Neutrophil (primary cell): Measurements from ENCODE around the gene IRF5.

Experiments used
- H3K27ac ChIP-seq: fragments of 200-600 bp; sonication (generic); 2 replicates; pipeline ENCODE4 v1.5.1; 2016; ENCODE audit warnings: mild to moderate bottlenecking, moderate library complexity
- H3K27me3 ChIP-seq: fragments of 200-600 bp; sonication (generic); 2 replicates; pipeline ENCODE4 v1.6.0; 2016; ENCODE audit warnings: mild to moderate bottlenecking
- H3K36me3 ChIP-seq: fragments of 200-600 bp; sonication (generic); 2 replicates; pipeline ENCODE4 v1.5.1; 2017
- H3K4me1 ChIP-seq, 2 experiments: fragments of 200-600 bp in 1 of 2; sonication (generic) in 1 of 2; 1 replicate in 1 of 2; 2 replicates in 1 of 2; pipeline versions ENCODE4 v1.5.1 to v1.6.1; 2013 to 2016; ENCODE audit warnings: low read depth in 1 of 2, low read length in 1 of 2, mild to moderate bottlenecking in 1 of 2, moderate library complexity in 1 of 2; ENCODE audit not compliant: control insufficient read depth in 1 of 2, insufficient read depth in 1 of 2
- H3K4me3 ChIP-seq, 2 experiments: fragments of 200-600 bp in 1 of 2; sonication (generic) in 1 of 2; 1 replicate in 1 of 2; 2 replicates in 1 of 2; pipeline ENCODE4 v1.5.1; 2013 to 2016; ENCODE audit warnings: low read depth in 1 of 2, low read length in 1 of 2, mild to moderate bottlenecking in 1 of 2, moderate library complexity in 1 of 2
- H3K9me3 ChIP-seq: fragments of 200-600 bp; sonication (generic); 2 replicates; pipeline ENCODE4 v1.5.1; 2016
- TF ChIP-seq, protein P1 (sequence below): fragments of 200-600 bp; sonication (generic); IDR thresholded peaks from 2 replicates; pipeline ENCODE4 v1.5.1; 2016; ENCODE audit warnings: antibody characterized with exemption

Gene IRF5

DNA sequence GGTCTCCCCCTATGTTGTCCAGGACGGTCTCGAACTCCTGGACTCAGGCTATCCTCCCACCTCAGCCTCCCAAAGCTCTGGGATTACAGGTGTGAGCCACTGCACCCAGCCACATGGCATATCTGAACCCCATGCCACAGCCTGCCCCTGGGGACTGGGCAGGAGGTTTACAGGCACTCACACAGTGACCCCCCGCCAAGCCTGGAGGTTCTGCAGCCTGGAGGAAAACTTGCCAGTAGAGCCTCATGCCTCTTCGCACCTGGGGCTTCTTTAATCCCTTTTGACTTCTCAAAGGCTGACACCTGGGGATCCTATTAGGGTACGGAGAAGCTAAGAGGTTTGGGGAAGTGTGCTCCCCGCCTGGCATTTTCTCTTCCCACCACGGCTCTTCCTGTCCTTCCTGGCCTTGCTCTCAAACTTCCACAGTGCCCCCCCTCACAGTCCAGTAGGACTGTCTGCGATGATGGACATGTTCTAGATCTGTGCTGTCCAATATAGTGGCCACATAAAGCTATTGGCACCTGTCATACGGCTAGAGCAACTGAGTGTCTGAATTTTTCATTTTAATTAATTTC lies 15.8 kb upstream of the IRF5 start:
- Histone ChIP-seq H3K27ac (no peak overlapping the region), H3K4me1 (no peaks in the 10 kb centered on the region), H3K9me3 (no peaks in the 10 kb centered on the region), H3K27me3 (peaks cover 88% of the 10 kb centered on the region), H3K36me3 (no peaks in the 10 kb centered on the region), H3K4me3 (no peak overlapping the region)
- TF ChIP-seq, protein P1, sequence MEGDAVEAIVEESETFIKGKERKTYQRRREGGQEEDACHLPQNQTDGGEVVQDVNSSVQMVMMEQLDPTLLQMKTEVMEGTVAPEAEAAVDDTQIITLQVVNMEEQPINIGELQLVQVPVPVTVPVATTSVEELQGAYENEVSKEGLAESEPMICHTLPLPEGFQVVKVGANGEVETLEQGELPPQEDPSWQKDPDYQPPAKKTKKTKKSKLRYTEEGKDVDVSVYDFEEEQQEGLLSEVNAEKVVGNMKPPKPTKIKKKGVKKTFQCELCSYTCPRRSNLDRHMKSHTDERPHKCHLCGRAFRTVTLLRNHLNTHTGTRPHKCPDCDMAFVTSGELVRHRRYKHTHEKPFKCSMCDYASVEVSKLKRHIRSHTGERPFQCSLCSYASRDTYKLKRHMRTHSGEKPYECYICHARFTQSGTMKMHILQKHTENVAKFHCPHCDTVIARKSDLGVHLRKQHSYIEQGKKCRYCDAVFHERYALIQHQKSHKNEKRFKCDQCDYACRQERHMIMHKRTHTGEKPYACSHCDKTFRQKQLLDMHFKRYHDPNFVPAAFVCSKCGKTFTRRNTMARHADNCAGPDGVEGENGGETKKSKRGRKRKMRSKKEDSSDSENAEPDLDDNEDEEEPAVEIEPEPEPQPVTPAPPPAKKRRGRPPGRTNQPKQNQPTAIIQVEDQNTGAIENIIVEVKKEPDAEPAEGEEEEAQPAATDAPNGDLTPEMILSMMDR = no peak

DNA sequence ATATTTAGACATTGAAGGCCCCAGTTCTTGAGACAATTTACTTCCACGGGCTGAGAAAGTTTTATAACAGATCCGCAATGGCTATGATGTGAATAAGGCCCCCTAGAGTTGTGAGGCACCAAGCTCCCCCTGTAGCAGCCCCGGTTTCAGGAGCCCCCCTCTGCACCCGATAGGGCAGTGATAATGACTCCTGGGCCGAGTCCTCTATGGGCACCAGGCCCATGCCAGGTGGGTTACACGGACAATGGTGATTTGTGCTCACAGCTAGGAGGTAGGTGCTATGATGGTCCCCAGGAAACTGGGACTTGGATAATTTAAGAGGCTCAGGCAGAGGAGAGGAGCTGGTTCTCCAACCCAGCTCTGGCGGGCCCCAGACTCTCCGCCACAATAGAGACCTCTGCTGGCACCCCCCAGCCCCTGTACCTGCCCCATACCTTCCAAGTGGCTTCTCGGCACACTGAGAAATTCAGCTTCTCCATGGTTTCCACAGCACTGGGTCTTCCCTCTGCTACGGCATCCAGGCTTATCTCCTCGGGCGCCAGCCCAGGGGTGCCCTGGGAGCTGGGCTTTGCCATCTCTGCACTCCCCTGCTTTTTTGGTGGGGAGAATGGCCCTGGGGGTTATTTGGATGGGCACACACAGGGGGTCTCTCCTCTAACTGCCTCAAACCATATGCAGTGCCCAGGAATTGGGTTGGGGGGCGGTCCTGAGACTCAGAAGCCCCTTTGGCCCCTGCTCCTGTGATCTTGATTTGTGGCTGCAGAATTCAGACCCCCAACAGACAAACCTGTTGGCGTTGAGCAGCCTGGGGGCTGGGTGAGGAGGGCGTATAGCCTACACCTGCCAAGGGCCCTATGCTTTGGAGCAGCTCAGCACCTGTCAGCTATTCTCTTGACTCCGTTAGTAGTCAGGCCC lies 15.0 kb upstream of the IRF5 start:
- H3K36me3 ChIP-seq = no peaks in the 10 kb centered on the region

DNA sequence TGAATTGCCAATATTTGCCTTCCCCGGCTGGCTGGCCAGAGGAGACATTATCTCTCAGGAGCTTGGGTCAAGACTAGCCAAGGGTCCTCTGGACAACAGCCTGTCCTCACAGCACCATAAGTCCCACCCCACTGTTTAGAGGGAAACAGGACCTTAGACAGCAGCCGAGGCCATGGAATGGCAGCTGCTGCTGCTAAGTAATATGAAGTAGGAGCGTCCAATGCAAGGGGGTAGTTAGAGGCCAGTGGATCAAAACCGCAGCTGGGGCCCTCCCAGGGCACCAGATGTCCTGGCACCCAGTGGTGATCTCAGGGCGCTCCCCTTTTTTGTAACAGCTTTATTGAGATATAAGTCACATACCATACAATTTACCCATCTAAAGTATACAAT lies 14.3 kb upstream of the IRF5 start:
- TF ChIP-seq, protein P1 = no peak
- H3K27me3 ChIP-seq = peaks cover 73% of the 10 kb centered on the region
- H3K9me3 ChIP-seq = no peaks in the 10 kb centered on the region
- no peaks in the 10 kb centered on the region for H3K4me1 ChIP-seq
- H3K36me3 ChIP-seq = no peaks in the 10 kb centered on the region
- no peak overlapping the region for H3K4me3 ChIP-seq
- no peak overlapping the region for H3K27ac ChIP-seq

More for the DNA sequence above, 15.0 kb upstream of the IRF5 start:
- Histone ChIP-seq H3K4me3 (no peak overlapping the region), H3K9me3 (no peaks in the 10 kb centered on the region), H3K4me1 (no peaks in the 10 kb centered on the region), H3K27ac (no peak overlapping the region), H3K27me3 (peaks cover 80% of the 10 kb centered on the region)
- TF ChIP-seq, protein P1 = no peak

DNA sequence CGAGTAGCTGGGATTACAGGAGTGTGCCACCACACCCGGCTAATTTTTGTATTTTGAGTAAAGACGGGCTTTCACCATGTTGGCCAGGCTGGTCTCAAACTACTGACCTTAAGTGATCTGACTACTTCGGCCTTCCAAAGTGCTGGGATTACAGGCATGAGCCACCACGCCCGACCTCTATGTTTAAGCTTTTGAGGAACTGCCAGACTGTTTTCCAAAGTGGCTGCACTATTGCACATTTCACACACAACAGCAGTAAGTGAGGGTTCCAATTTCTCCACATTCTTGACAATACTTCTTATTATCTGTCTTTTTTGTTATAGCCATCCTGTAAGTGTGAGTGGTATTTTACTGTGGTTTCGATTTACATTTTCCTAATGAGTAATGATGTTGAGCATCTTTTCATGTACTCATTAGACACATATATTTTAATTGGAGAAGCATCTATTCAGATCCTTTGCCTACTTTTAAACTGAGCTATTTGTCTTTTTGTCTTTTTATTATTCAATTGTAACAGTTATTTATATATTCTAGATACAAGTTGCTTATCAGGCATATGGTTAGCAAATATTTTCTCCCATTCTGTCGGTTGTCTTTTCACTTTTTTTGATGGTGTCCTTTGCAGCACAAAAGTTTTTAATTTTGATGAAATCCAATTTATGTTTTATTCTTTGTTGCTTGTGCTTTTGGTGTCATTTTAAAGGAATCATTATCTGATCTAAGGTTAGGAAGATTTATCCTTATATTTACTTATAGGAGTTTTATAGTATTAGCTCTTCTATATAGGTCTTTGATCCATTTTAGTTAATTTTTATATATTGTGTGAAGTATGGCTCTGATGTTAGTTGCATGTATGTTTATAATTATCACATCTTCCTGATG lies 12.8 kb upstream of the IRF5 start:
- Histone ChIP-seq H3K36me3 (no peaks in the 10 kb centered on the region), H3K27ac (no peak overlapping the region), H3K4me1 (no peaks in the 10 kb centered on the region), H3K27me3 (peaks cover 58% of the 10 kb centered on the region), H3K4me3 (no peak overlapping the region), H3K9me3 (no peaks in the 10 kb centered on the region)
- TF ChIP-seq, protein P1 = no peak

DNA sequence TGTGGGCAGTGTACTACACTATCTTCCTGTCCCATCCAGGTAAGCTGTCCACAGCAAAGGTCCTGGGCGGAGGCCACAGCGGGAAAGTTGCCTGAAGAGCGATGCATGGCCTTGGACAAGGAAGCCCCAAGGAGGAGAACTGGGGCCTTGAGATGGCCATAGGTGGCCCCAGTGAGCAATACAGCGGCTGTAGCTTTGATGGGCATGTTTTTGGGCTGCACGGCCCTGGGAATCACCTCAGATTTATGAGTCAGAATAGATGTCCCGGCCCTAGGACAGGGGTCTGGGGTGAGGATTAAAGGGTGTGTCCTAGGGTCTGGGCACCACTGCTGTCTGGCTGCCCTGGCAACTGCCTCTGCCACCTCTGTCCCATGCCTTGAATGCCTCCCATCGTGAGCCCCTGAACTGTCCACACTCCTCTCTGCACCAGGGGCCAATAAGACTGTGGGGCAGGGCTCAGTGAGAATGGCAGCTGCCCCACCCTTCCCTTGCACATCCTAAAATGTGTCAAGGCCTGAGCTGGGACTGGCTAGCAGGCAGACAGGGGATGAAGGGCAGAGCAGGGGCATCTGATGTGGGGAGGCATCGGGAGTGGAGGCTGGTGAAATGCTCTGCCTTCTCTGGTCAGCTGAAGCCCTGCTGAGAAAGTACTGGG lies 9.4 kb upstream of the IRF5 start:
- H3K27ac ChIP-seq = no peak overlapping the region
- no peaks in the 10 kb centered on the region for H3K36me3 ChIP-seq
- H3K4me3 ChIP-seq = no peak overlapping the region
- peaks cover 25% of the 10 kb centered on the region for H3K27me3 ChIP-seq
- TF ChIP-seq, protein P1 = no peak
- peaks cover 5 to 6% of the 10 kb centered on the region in 2 experiments for H3K4me1 ChIP-seq
- H3K9me3 ChIP-seq = no peaks in the 10 kb centered on the region
